ENCODE data around the gene GJD3.
"Not testable (repeated sequence)": the region's sequence is repeated elsewhere in the genome, so short reads cannot be mapped to it uniquely, and the experiment has no call there.

Gene GJD3, protein sequence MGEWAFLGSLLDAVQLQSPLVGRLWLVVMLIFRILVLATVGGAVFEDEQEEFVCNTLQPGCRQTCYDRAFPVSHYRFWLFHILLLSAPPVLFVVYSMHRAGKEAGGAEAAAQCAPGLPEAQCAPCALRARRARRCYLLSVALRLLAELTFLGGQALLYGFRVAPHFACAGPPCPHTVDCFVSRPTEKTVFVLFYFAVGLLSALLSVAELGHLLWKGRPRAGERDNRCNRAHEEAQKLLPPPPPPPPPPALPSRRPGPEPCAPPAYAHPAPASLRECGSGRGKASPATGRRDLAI

DNA sequence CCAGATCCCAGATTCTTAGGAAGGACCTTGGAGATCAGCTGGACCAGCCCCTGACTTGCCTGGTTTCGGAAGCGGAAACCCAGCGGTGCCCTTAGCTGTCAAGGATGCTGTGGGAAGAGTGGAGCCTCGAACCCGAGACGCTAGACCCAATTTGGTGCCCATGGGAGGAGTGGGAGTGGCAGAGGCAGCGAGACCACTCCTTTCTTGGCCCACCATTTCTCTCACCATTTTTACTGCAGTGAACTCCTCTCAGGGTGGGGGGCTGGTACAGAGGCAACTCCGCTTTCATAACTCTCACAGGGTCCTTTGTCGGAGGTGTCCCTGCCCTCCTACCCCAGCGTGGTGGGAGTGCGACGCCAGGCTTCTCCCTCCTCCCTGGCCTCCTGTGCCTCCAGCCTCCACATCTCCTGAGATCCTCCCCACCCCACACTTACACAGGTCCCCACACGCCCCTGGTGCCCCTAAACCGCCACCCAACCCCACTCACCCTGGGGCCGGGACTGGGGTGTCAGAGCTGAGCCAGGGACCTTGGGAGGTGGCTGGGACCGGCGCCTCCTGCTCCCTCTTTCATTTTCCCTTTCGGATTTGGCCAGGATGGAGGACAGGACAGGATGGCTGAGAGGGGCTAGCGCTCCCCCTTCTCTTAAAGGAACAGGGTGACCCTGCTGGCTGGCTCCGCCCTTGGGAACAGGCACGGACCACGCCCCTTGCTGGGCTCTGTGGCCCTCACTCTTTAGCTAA is at the start of gene GJD3:
TSS of gene GJD3 (minus strand) at position 617 of the 741 bp plus-strand sequence. CDS start 922 bp downstream, outside the sequence.
- H3K4me3 ChIP-seq (ENCODE audit: low read depth, low read length) = peak within 1 kb of the TSS; percentile 52
- DNase-seq (ENCODE audit: low read depth) = no peak
- TF ChIP-seq, protein P1, sequence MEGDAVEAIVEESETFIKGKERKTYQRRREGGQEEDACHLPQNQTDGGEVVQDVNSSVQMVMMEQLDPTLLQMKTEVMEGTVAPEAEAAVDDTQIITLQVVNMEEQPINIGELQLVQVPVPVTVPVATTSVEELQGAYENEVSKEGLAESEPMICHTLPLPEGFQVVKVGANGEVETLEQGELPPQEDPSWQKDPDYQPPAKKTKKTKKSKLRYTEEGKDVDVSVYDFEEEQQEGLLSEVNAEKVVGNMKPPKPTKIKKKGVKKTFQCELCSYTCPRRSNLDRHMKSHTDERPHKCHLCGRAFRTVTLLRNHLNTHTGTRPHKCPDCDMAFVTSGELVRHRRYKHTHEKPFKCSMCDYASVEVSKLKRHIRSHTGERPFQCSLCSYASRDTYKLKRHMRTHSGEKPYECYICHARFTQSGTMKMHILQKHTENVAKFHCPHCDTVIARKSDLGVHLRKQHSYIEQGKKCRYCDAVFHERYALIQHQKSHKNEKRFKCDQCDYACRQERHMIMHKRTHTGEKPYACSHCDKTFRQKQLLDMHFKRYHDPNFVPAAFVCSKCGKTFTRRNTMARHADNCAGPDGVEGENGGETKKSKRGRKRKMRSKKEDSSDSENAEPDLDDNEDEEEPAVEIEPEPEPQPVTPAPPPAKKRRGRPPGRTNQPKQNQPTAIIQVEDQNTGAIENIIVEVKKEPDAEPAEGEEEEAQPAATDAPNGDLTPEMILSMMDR (IDR thresholded peaks at IDR 0.05; ENCODE audit: control insufficient read depth, extremely low read depth, insufficient read depth) = no peak

DNA sequence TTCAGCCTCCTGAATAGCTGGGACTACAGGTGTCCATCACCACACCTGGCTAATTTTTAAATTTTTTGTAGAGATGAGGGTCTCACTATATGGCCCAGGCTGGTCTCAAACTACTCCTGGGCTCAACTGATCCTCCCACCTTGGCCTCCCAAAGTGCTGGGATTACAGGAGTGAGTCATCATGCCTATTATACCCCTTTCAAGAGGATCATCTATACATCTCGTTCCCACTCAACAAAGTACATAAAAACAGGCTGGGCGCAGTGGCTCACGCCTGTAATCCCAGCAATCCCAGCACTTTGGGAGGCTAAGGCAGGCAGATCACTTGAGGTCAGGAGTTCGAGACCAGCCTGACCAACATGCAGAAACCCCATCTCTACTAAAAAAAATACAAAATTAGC is 49.8 kb upstream of the GJD3 start:
- H3K4me3 ChIP-seq (ENCODE audit: low read depth, low read length); DNase-seq (ENCODE audit: low read depth): not testable (repeated sequence)

DNA sequence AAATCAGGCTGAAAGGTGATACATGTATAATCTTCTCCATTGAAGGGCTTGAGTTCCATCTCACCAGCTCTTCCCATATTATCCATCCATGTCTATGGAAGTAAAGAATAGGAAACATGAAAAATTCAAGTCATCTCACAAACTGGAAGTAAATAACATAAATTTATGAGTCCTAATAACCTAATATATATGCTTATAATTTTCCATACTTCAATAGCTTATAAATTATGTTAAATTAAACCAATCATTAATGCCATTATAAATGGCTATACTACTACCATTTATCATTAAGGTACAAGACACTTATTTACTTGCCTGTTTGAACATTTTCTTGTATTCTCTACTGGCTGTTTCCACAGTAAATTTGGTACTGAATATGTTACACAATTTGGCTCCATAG is 48.3 kb upstream of the GJD3 start:
- H3K4me3 ChIP-seq (ENCODE audit: low read depth, low read length) = no peak overlapping the region
- TF ChIP-seq, protein P1 (IDR thresholded peaks at IDR 0.05; ENCODE audit: control insufficient read depth, extremely low read depth, insufficient read depth) = no peak
- no peak for DNase-seq (ENCODE audit: low read depth)

DNA sequence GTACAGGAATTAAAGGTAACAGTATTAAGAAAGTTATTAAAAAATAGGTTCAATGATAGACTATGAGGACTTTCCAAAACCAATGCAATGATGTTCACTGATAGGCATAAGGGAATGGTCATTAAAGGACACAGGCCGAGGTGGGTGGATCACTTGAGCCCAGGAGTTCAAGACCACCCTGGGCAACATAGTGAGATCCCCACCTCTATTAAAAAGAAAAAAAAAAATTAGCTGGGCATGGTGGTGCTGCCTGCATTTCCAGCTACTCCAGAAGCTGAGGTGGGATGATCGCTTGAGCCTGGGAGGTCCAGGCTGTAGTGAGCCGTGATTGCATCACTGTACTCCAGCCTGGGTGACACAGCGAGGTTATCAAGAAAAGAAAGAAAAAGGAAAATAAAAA is 47.3 kb upstream of the GJD3 start:
- DNase-seq (ENCODE audit: low read depth) = no peak
- no peak overlapping the region for H3K4me3 ChIP-seq (ENCODE audit: low read depth, low read length)
- TF ChIP-seq, protein P1 (IDR thresholded peaks at IDR 0.05; ENCODE audit: control insufficient read depth, extremely low read depth, insufficient read depth) = no peak

DNA sequence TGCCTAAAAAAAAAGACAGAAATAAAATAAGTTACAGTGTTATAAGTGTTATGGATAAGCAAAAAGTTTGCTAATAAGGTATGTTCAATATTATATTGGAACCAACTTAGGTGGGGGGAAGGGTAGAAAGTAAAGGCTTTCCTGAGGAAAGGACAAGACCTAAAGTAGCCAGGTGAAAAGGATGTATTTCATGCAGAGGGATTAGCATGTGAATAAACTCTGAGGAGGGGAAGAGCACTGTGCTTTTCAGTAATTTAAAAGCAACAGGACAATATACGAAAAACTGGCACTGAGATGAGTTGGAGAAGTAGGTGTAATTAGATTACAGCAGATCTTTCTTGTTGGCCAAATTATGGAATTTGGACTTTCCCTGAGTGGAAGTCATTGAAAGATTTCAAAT is 45.5 kb upstream of the GJD3 start:
- TF ChIP-seq, protein P1 (IDR thresholded peaks at IDR 0.05; ENCODE audit: control insufficient read depth, extremely low read depth, insufficient read depth) = no peak
- H3K4me3 ChIP-seq (ENCODE audit: low read depth, low read length) = no peak overlapping the region
- no peak for DNase-seq (ENCODE audit: low read depth)

DNA sequence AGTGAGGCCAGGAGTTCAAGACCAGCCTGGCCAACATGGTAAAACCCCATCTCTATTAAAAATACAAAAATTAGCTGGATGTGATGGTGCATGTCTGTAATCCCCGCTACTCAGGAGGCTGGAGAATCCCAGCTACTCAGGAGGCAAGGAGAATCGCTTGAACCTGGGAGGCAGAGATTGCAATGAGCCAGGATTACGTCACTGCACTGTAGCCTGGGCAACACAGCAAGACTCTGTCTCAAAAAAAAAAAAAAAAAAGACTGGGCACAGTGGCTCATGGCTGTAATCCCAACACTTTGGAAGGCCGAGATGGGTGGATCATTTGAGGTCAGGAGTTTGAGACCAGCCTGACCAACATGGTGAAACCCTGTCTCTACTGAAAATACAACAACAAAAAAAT is 45.0 kb upstream of the GJD3 start:
- not testable (repeated sequence) for H3K4me3 ChIP-seq (ENCODE audit: low read depth, low read length); DNase-seq (ENCODE audit: low read depth)

DNA sequence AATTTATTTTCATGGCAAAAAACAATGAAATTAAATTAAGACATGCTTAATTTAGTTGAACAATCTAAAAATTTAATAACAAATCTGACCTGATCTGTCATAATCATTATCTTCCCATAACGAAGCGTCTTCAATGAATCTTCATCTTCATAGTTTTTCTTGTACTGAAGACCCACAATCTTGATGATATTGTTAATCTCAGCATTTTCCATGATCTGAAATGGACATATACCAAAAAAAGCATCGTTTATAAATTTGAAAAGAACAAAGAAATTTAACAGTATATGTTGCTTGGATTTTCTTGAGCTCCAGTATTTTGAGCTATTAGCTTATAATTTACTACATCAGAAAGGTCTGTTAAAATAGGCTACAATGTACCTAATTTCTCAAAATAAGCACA is 42.9 kb upstream of the GJD3 start:
- DNase-seq (ENCODE audit: low read depth) = no peak

More for the DNA sequence above, 42.9 kb upstream of the GJD3 start:
- H3K4me3 ChIP-seq (ENCODE audit: low read depth, low read length) = no peak overlapping the region
- TF ChIP-seq, protein P1 (IDR thresholded peaks at IDR 0.05; ENCODE audit: control insufficient read depth, extremely low read depth, insufficient read depth) = no peak
